K562 (cell line): ENCODE results near the gene HBEGF. TPM values are rescaled to one million over a fixed set of nuclear protein-coding genes. Genes with fewer than 3 reads are reported as not detected.
A peak's percentile ranks its signal among the peaks of the same experiment; 100 is the strongest.

ENCODE experiments used
- ATAC-seq: fragments of 200-7000 bp; cut with Tn5 transposase; 3 replicates; pipeline ENCODE4 v1.9.1; 2020; ENCODE audit warnings: moderate library complexity
- BruUV-seq: library from RNA; stranded (reverse); fragments of 400-500 nt; replicated peaks from 2 replicates; lab custom pipeline; 2021; lab: Mats Ljungman, UMichigan
- CTCF ChIA-PET: fragments of 300-600 bp; formaldehyde crosslinking; extraction: SDS; loops from one replicate; lab custom pipeline; 2021; ENCODE audit warnings: low intra/inter-chr PET ratio; lab: Yijun Ruan, JAX
- POLR2A ChIA-PET: fragments of 300-600, 350-650 bp; sonication (Branson Sonifier 250); formaldehyde crosslinking; extraction: SDS; loops from one replicate; lab custom pipeline; 2021; ENCODE audit warnings: antibody characterized with exemption, inconsistent platforms; lab: Yijun Ruan, JAX
- DNase-seq, 4 experiments: peaks; one replicate each; pipeline versions ENCODE4 v3.0.0 to v3.0.0-alpha.2; 2011 to 2018; ENCODE audit warnings: low spot score in 3 of 4, mixed read lengths in 3 of 4; ENCODE audit errors: extremely low read depth in 1 of 4
- FAIRE-seq: peaks from 2 replicates; lab custom pipeline; 2011; peaks lifted over from hg19 to GRCh38; lab: Jason Lieb, UNC
- H2AFZ ChIP-seq: 2 replicates; pipeline ENCODE4 v1.6.0; 2011; ENCODE audit warnings: low read depth, low read length, control low read depth, inconsistent platforms
- H3K27ac ChIP-seq: fragments of 200-600 bp; 3 replicates; pipeline ENCODE4 v1.8.0; 2011; ENCODE audit warnings: low read depth, mild to moderate bottlenecking, control low read depth, inconsistent platforms, low read length, moderate library complexity, mixed read lengths; ENCODE audit errors: extremely low read depth
- H3K27me3 ChIP-seq, 2 experiments: fragments of 300-600 bp in 1 of 2; 2 replicates in 1 of 2; 3 replicates in 1 of 2; pipeline versions ENCODE4 v1.6.0 to v1.8.0; 2011; ENCODE audit warnings: inconsistent platforms in 2 of 2, low read length in 2 of 2, mild to moderate bottlenecking in 1 of 2, mixed read lengths in 1 of 2, moderate library complexity in 1 of 2; ENCODE audit not compliant: control insufficient read depth in 2 of 2, insufficient read depth in 2 of 2
- H3K36me3 ChIP-seq: fragments of 300-600 bp; 3 replicates; pipeline ENCODE4 v1.8.0; 2011; ENCODE audit warnings: mild to moderate bottlenecking, low read length, inconsistent platforms; ENCODE audit not compliant: control insufficient read depth, insufficient read depth
- H3K4me1 ChIP-seq, 2 experiments: fragments of 200-600 bp in 1 of 2; replicated peaks in 1 of 2; 2 replicates in 1 of 2; 3 replicates in 1 of 2; pipeline versions ENCODE4 v1.5.1 to v1.8.0; 2011; ENCODE audit warnings: inconsistent platforms in 2 of 2, low read length in 2 of 2, mild to moderate bottlenecking in 1 of 2, mixed read lengths in 1 of 2, moderate library complexity in 1 of 2; ENCODE audit not compliant: control insufficient read depth in 2 of 2, insufficient read depth in 2 of 2
- H3K4me2 ChIP-seq: 2 replicates; pipeline ENCODE4 v1.6.1; 2011; ENCODE audit warnings: low read length, control low read depth, inconsistent platforms, mixed read lengths; ENCODE audit not compliant: insufficient read depth
- H3K4me3 ChIP-seq: fragments of 200-600 bp; sonication (generic), shearing (Covaris generic); 2 replicates; pipeline ENCODE4 v1.5.1; 2016; ENCODE audit warnings: control low read depth, inconsistent platforms
- H3K79me2 ChIP-seq: fragments of 200-600 bp; 3 replicates; pipeline ENCODE4 v1.8.0; 2011; ENCODE audit warnings: low read length, inconsistent platforms; ENCODE audit not compliant: control insufficient read depth, insufficient read depth
- H3K9ac ChIP-seq, 2 experiments: 2 replicates each; pipeline versions ENCODE4 v1.6.0 to v1.6.1; 2011; ENCODE audit warnings: low read depth in 2 of 2, low read length in 2 of 2, control low read depth in 1 of 2, inconsistent platforms in 1 of 2, mild to moderate bottlenecking in 1 of 2, mixed read lengths in 1 of 2; ENCODE audit not compliant: insufficient read depth in 1 of 2
- H3K9me1 ChIP-seq: one replicate; pipeline ENCODE4 v1.6.0; 2011; ENCODE audit warnings: inconsistent platforms, mild to moderate bottlenecking, low read length, moderate library complexity; ENCODE audit not compliant: control insufficient read depth, insufficient read depth
- H3K9me3 ChIP-seq: replicated peaks from 2 replicates; pipeline ENCODE4 v1.5.1; 2011; ENCODE audit warnings: low read depth, low read length, inconsistent platforms; ENCODE audit not compliant: control insufficient read depth, insufficient read depth
- H4K20me1 ChIP-seq: replicated peaks from 2 replicates; pipeline ENCODE4 v1.6.1; 2011; ENCODE audit warnings: low read length, inconsistent platforms, mixed read lengths; ENCODE audit not compliant: control insufficient read depth, insufficient read depth
- EP300 ChIP-seq: IDR thresholded peaks from 2 replicates; pipeline ENCODE4 v1.6.1; 2012; ENCODE audit warnings: low read length, improper control_type of control experiment
- HDGF ChIP-seq: fragments of 450-650 bp; IDR thresholded peaks from 2 replicates; pipeline ENCODE4 v1.6.1; 2016
- KLF13 ChIP-seq: fragments of 450-650 bp; IDR thresholded peaks from 2 replicates; pipeline ENCODE4 v1.6.1; 2016; ENCODE audit warnings: missing genetic modification characterization, low read depth, mild to moderate bottlenecking, missing compliant biosample characterization, moderate library complexity, borderline replicate concordance
- LARP7 ChIP-seq: fragments of 450-650 bp; IDR thresholded peaks from 2 replicates; pipeline ENCODE4 v1.6.1; 2016
- MEIS2 ChIP-seq: fragments of 450-650 bp; IDR thresholded peaks from 2 replicates; pipeline ENCODE4 v1.6.1; 2014; ENCODE audit warnings: mild to moderate bottlenecking; ENCODE audit not compliant: partially characterized antibody
- MTA3 ChIP-seq: fragments of 450-650 bp; formaldehyde crosslinking; IDR thresholded peaks from 2 replicates; pipeline ENCODE4 v1.6.1; 2017; ENCODE audit warnings: mild to moderate bottlenecking, borderline replicate concordance
- NCOA2 ChIP-seq, 2 experiments: fragments of 450-650 bp; IDR thresholded peaks; 2 replicates each; pipeline ENCODE4 v1.6.1; 2018; ENCODE audit warnings: mild to moderate bottlenecking in 2 of 2, moderate library complexity in 1 of 2; ENCODE audit not compliant: partially characterized antibody in 2 of 2
- NFIC ChIP-seq: fragments of 450-650 bp; IDR thresholded peaks from 2 replicates; pipeline ENCODE4 v1.6.1; 2017; ENCODE audit warnings: mild to moderate bottlenecking, inconsistent platforms
- NFRKB ChIP-seq: fragments of 450-650 bp; IDR thresholded peaks from 2 replicates; pipeline ENCODE4 v1.6.1; 2016; ENCODE audit warnings: low read depth
- SMAD1 ChIP-seq: fragments of 150-350 bp; IDR thresholded peaks from 2 replicates; pipeline ENCODE4 v1.6.1; 2014; ENCODE audit warnings: low read length, low read depth; ENCODE audit not compliant: partially characterized antibody
- ZNF583 ChIP-seq: fragments of 250-450 bp; sonication (Bioruptor Pico); IDR thresholded peaks from 2 replicates; pipeline ENCODE4 v1.4.0; 2020
- ZNF584 ChIP-seq: fragments of 200-800 bp; sonication (Bioruptor generic); IDR thresholded peaks from 2 replicates; pipeline ENCODE4 v1.6.1; 2016; ENCODE audit warnings: low read depth, mild to moderate bottlenecking, missing genetic modification characterization, missing compliant biosample characterization
- WGBS: fragments of 100-300 bp; shearing (Covaris generic); methylation state at CpG from one replicate; pipeline ENCODE4 v1.1.6; 2016; ENCODE audit warnings: low coverage, mixed read lengths; ENCODE audit not compliant: insufficient coverage; ENCODE audit errors: missing lambda C conversion rate; 5-methylcytosine and 5-hydroxymethylcytosine counted together
- in situ Hi-C: fragments of 300-500 bp; cut with MboI; formaldehyde crosslinking; loops from 4 replicates; pipeline ENCODE4 v1.15.0; 2018; ENCODE audit warnings: inconsistent platforms, mixed read lengths
- intact Hi-C: fragments of 100-400 bp; cut with micrococcal nuclease; formaldehyde crosslinking; loops from 2 replicates; pipeline ENCODE4 v1.14.2; 2022
- polyA plus RNA-seq, 8 experiments: library from polyadenylated mRNA; depleted of rRNA in 4 of 8; stranded (reverse) in 5 of 8; unstranded in 3 of 8; fragments of >200 nt; fragmentation: Nextera tagmentation in 2 of 8; fragmentation: Illumina TruSeq in 1 of 8; extraction: Ambion mirVana in 2 of 8; extraction: Trizol in 1 of 8; gene quantifications; 2 replicates each; pipeline versions ENCODE4 v1.2.1 to v1.2.3, GENCODE V29; 2011 to 2014; ENCODE audit warnings: inconsistent platforms in 1 of 8, missing spikeins in 1 of 8
- total RNA-seq, 7 experiments: library from RNA; depleted of rRNA in 6 of 7; stranded (reverse); fragments of >200 nt in 6 of 7; fragmentation: Illumina TruSeq in 2 of 7; extraction: Trizol in 2 of 7; gene quantifications; 2 replicates each; pipeline versions ENCODE4 v1.2.1 to v1.2.3, GENCODE V29; 2011 to 2021; ENCODE audit warnings: low replicate concordance in 1 of 7
- TF ChIP-seq, protein P1 (sequence below), 2 experiments: IDR thresholded peaks in 1 of 2; conservative IDR thresholded peaks in 1 of 2; 2 replicates each; pipeline ENCODE4 v1.6.1; 2016; ENCODE audit warnings: low read depth in 2 of 2, mild to moderate bottlenecking in 1 of 2, missing compliant biosample characterization in 1 of 2, missing genetic modification characterization in 1 of 2, moderate library complexity in 1 of 2
- TF ChIP-seq, protein P2 (sequence below): fragments of 250-450 bp; sonication (Bioruptor Pico); IDR thresholded peaks from 2 replicates; pipeline ENCODE4 v1.8.0; 2021; ENCODE audit warnings: mild to moderate bottlenecking, moderate library complexity
- TF ChIP-seq, protein P3 (sequence below): fragments of 450-650 bp; IDR thresholded peaks from 2 replicates; pipeline ENCODE4 v1.6.1; 2016; ENCODE audit warnings: mild to moderate bottlenecking
- TF ChIP-seq, protein P4 (sequence below): fragments of 450-650 bp; IDR thresholded peaks from 2 replicates; pipeline ENCODE4 v1.6.1; 2016

HBEGF gene
- total and polyA plus RNA-seq, 9 of the 15 experiments (the other 6 are each of a cell fraction or from before 2014, with no cell fraction given) = 0.11 to 1.1 (median 0.60) TPM

DNA sequence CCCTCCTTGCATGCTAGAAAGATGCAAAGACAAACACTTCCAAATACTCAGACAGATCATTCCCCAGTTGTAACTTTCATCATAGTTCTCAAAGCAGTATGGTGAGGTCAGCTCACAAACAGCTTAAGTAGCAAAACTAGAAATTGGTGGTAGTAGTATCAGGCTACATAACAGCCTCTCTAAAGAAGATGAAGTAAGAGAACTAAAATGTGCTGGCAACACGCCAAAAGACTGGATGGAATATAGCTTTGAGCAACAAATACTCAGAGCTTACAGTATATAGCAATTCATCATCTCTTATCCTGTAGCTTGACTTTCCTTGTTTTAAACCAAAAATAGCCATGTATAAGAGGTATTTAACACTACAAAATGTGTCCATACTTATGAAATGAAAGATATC is 51.0 kb downstream of the HBEGF start:
- Histone ChIP-seq H2AFZ (no peak overlapping the region), H3K4me3 (no peak overlapping the region), H3K36me3 (peaks cover 27% of the 10 kb centered on the region; the same call in 1 of the 3 replicates), H3K4me2 (no peak overlapping the region), H3K9me1 (no peaks in the 10 kb centered on the region), H3K27ac (no peak overlapping the region), H3K79me2 (peaks cover 75% of the 10 kb centered on the region), H3K4me1 (peaks cover 0 to 9% of the 10 kb centered on the region in 2 experiments; a peak in 3 of 5 replicates), H4K20me1 (0 out of 2 replicates have a peak, but pooled peaks cover 3% of the 10 kb centered on the region), H3K27me3 (no peaks in the 10 kb centered on the region), H3K9ac (no peak overlapping the region), H3K9me3 (no peaks in the 10 kb centered on the region)
- WGBS = 35% methylated on average over 1 of the region's 1 CpG
- intact Hi-C loops (no loop called here), in situ Hi-C loops (no loop called here)
- no TSS peak for BruUV-seq
- CTCF ChIA-PET = no interaction called here
- POLR2A ChIA-PET = interaction anchor here (1.1 to 2.0 kb wide), 3 partner anchors 9 to 14 kb away, joined by 3 to 10 read pairs (median 5); no protein-coding TSS in a partner anchor
- DNase-seq (peak in 1 of 4 experiments; percentile 71), ATAC-seq (peak; percentile 73), FAIRE-seq (no peak)
- TF ChIP-seq NFRKB (no peak), ZNF584 (CRISPR knock-in tag) (no peak), MTA3 (no peak), EP300 (no peak), SMAD1 (peak; percentile 73), ZNF583 (CRISPR knock-in tag) (no peak), NFIC (peak; percentile 99), MEIS2 (peak; percentile 77), NCOA2 (IDR thresholded peaks at IDR 0.05; ENCODE audit: partially characterized antibody in 2 of 2) (peak in 1 of 2 experiments; percentile 38), LARP7 (no peak), KLF13 (tag) (no peak), HDGF (no peak)
- TF ChIP-seq, protein P1, sequence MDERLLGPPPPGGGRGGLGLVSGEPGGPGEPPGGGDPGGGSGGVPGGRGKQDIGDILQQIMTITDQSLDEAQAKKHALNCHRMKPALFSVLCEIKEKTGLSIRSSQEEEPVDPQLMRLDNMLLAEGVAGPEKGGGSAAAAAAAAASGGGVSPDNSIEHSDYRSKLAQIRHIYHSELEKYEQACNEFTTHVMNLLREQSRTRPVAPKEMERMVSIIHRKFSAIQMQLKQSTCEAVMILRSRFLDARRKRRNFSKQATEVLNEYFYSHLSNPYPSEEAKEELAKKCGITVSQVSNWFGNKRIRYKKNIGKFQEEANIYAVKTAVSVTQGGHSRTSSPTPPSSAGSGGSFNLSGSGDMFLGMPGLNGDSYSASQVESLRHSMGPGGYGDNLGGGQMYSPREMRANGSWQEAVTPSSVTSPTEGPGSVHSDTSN (CRISPR knock-in tag; IDR thresholded peaks at IDR 0.05; ENCODE audit: low read depth) = no peak
- TF ChIP-seq, protein P1 (tag; conservative IDR thresholded peaks at IDR 0.05; ENCODE audit: low read depth) = peak; percentile 62
- TF ChIP-seq, protein P2, sequence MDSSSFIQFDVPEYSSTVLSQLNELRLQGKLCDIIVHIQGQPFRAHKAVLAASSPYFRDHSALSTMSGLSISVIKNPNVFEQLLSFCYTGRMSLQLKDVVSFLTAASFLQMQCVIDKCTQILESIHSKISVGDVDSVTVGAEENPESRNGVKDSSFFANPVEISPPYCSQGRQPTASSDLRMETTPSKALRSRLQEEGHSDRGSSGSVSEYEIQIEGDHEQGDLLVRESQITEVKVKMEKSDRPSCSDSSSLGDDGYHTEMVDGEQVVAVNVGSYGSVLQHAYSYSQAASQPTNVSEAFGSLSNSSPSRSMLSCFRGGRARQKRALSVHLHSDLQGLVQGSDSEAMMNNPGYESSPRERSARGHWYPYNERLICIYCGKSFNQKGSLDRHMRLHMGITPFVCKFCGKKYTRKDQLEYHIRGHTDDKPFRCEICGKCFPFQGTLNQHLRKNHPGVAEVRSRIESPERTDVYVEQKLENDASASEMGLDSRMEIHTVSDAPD = no peak
- TF ChIP-seq, protein P3, sequence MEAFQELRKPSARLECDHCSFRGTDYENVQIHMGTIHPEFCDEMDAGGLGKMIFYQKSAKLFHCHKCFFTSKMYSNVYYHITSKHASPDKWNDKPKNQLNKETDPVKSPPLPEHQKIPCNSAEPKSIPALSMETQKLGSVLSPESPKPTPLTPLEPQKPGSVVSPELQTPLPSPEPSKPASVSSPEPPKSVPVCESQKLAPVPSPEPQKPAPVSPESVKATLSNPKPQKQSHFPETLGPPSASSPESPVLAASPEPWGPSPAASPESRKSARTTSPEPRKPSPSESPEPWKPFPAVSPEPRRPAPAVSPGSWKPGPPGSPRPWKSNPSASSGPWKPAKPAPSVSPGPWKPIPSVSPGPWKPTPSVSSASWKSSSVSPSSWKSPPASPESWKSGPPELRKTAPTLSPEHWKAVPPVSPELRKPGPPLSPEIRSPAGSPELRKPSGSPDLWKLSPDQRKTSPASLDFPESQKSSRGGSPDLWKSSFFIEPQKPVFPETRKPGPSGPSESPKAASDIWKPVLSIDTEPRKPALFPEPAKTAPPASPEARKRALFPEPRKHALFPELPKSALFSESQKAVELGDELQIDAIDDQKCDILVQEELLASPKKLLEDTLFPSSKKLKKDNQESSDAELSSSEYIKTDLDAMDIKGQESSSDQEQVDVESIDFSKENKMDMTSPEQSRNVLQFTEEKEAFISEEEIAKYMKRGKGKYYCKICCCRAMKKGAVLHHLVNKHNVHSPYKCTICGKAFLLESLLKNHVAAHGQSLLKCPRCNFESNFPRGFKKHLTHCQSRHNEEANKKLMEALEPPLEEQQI = 0 out of 2 replicates have a peak, but pooled peaks have one; percentile 17
- TF ChIP-seq, protein P4, sequence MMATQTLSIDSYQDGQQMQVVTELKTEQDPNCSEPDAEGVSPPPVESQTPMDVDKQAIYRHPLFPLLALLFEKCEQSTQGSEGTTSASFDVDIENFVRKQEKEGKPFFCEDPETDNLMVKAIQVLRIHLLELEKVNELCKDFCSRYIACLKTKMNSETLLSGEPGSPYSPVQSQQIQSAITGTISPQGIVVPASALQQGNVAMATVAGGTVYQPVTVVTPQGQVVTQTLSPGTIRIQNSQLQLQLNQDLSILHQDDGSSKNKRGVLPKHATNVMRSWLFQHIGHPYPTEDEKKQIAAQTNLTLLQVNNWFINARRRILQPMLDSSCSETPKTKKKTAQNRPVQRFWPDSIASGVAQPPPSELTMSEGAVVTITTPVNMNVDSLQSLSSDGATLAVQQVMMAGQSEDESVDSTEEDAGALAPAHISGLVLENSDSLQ = peak; percentile 41
